Neuronal stem cell (in vitro differentiated cells): Measurements from ENCODE around the gene GRIP1.

Source experiments
- DNase-seq: peaks from one replicate; pipeline ENCODE4 v3.0.0-alpha.2; 2013; ENCODE audit warnings: low spot score
- H2AFZ ChIP-seq: one replicate; pipeline ENCODE4 v1.6.1; 2013; ENCODE audit warnings: mild to moderate bottlenecking, low read length, inconsistent platforms
- H2AK5ac ChIP-seq: 2 replicates; pipeline ENCODE4 v1.6.1; 2013; ENCODE audit warnings: low read depth, mild to moderate bottlenecking, inconsistent platforms, low read length, moderate library complexity, mixed read lengths
- H2BK120ac ChIP-seq: 2 replicates; pipeline ENCODE4 v1.6.1; 2013; ENCODE audit warnings: low read depth, mild to moderate bottlenecking, inconsistent platforms, low read length, moderate library complexity, mixed read lengths
- H2BK12ac ChIP-seq: one replicate; pipeline ENCODE4 v1.6.1; 2013; ENCODE audit warnings: low read length, inconsistent platforms
- H2BK15ac ChIP-seq: 2 replicates; pipeline ENCODE4 v1.6.1; 2013; ENCODE audit warnings: mild to moderate bottlenecking, low read length, inconsistent platforms, mixed read lengths
- H2BK5ac ChIP-seq: one replicate; pipeline ENCODE4 v1.6.1; 2013; ENCODE audit warnings: inconsistent platforms, mild to moderate bottlenecking, low read length, moderate library complexity
- H3K14ac ChIP-seq: one replicate; pipeline ENCODE4 v1.6.1; 2013; ENCODE audit warnings: low read length, inconsistent platforms
- H3K18ac ChIP-seq: 2 replicates; pipeline ENCODE4 v1.6.1; 2013; ENCODE audit warnings: low read length, inconsistent platforms
- H3K23ac ChIP-seq: 2 replicates; pipeline ENCODE4 v1.6.1; 2013; ENCODE audit warnings: low read depth, mild to moderate bottlenecking, mixed read lengths, low read length, inconsistent platforms; ENCODE audit not compliant: poor library complexity
- H3K27ac ChIP-seq: replicated peaks from 3 replicates; pipeline ENCODE4 v1.5.1; 2013; ENCODE audit warnings: low read length, inconsistent platforms
- H3K27me3 ChIP-seq, 3 experiments: 2 replicates each; pipeline ENCODE4 v1.6.1; 2013; ENCODE audit warnings: low read length in 3 of 3, mild to moderate bottlenecking in 2 of 3, inconsistent platforms in 1 of 3, low read depth in 1 of 3, mixed read lengths in 1 of 3, moderate library complexity in 1 of 3; ENCODE audit not compliant: control insufficient read depth in 3 of 3, insufficient read depth in 3 of 3
- H3K36me3 ChIP-seq, 2 donors: replicated peaks in 1 of 2; 2 replicates each; pipeline ENCODE4 v1.6.1; 2013; ENCODE audit warnings: low read length in 2 of 2; ENCODE audit not compliant: control insufficient read depth in 2 of 2, insufficient read depth in 2 of 2
- H3K4ac ChIP-seq: 2 replicates; pipeline ENCODE4 v1.6.1; 2013; ENCODE audit warnings: inconsistent platforms, mild to moderate bottlenecking, low read length, moderate library complexity
- H3K4me1 ChIP-seq, 2 donors: 1 replicate in 1 of 2; 2 replicates in 1 of 2; pipeline ENCODE4 v1.6.1; 2013; ENCODE audit warnings: low read length in 2 of 2, low read depth in 1 of 2; ENCODE audit not compliant: control insufficient read depth in 2 of 2, insufficient read depth in 1 of 2
- H3K4me2 ChIP-seq: one replicate; pipeline ENCODE4 v1.6.1; 2013; ENCODE audit warnings: mild to moderate bottlenecking, low read length, inconsistent platforms; ENCODE audit not compliant: insufficient read depth, poor library complexity, severe bottlenecking
- H3K4me3 ChIP-seq, 2 donors: 2 replicates each; pipeline ENCODE4 v1.5.1; 2013; ENCODE audit warnings: low read length in 2 of 2, mild to moderate bottlenecking in 2 of 2, inconsistent platforms in 1 of 2, moderate library complexity in 1 of 2
- H3K79me1 ChIP-seq: one replicate; pipeline ENCODE4 v1.6.1; 2013; ENCODE audit warnings: low read depth, mild to moderate bottlenecking, inconsistent platforms, low read length, moderate library complexity
- H3K9ac ChIP-seq: one replicate; pipeline ENCODE4 v1.6.1; 2013; ENCODE audit warnings: mild to moderate bottlenecking, low read depth, low read length, inconsistent platforms; ENCODE audit not compliant: poor library complexity
- H3K9me3 ChIP-seq, 2 donors: replicated peaks in 1 of 2; 2 replicates each; pipeline versions ENCODE3 to v1.6.1; 2013; ENCODE audit warnings: low read length in 2 of 2, mild to moderate bottlenecking in 2 of 2, inconsistent platforms in 1 of 2, low read depth in 1 of 2, mixed read lengths in 1 of 2, moderate library complexity in 1 of 2; ENCODE audit not compliant: control insufficient read depth in 2 of 2, insufficient read depth in 1 of 2
- H4K8ac ChIP-seq: one replicate; pipeline ENCODE4 v1.6.1; 2013; ENCODE audit warnings: low read depth, mild to moderate bottlenecking, inconsistent platforms, low read length, moderate library complexity
- H4K91ac ChIP-seq: one replicate; pipeline ENCODE4 v1.6.1; 2013; ENCODE audit warnings: low read length, low read depth, mild to moderate bottlenecking, inconsistent platforms; ENCODE audit not compliant: poor library complexity
- WGBS, 2 donors: extraction: QIAGEN DNeasy Blood & Tissue Kit; methylation state at CpG; one replicate each; pipeline ENCODE4 v1.1.7; 2013; ENCODE audit warnings: missing lambda C conversion rate in 2 of 2, mixed read lengths in 1 of 2; ENCODE audit not compliant: insufficient read length in 2 of 2, insufficient replicate concordance in 1 of 2; ENCODE audit errors: extremely low coverage in 2 of 2; 5-methylcytosine and 5-hydroxymethylcytosine counted together

GRIP1 gene

GRCh38 chr12:66697404-66697803 lies 18.5 kb upstream of the GRIP1 start:
- no peaks in the 10 kb centered on the region for H3K27me3 ChIP-seq
- no peak overlapping the region for H3K18ac ChIP-seq

GRCh38 chr12:66694666-66695613 lies 16.1 kb upstream of the GRIP1 start:
- Histone ChIP-seq H4K8ac (no peak overlapping the region), H2BK12ac (no peak overlapping the region), H3K4me3 (no peak overlapping the region), H3K18ac (no peak overlapping the region), H2BK15ac (no peak overlapping the region), H3K27me3 (no peaks in the 10 kb centered on the region), H4K91ac (no peak overlapping the region), H2AK5ac (no peak overlapping the region), H3K23ac (no peak overlapping the region), H2BK120ac (no peak overlapping the region), H3K4me2 (no peak overlapping the region), H2AFZ (no peak overlapping the region), H3K4me1 (no peaks in the 10 kb centered on the region), H2BK5ac (no peak overlapping the region), H3K9me3 (no peaks in the 10 kb centered on the region), H3K4ac (no peak overlapping the region), H3K36me3 (no peaks in the 10 kb centered on the region), H3K9ac (no peak overlapping the region), H3K27ac (no peak overlapping the region), H3K14ac (no peak overlapping the region), H3K79me1 (no peaks in the 10 kb centered on the region)
- no CpG with 5 or more reads among the region's 5 CpGs for WGBS, 2 donors
- no peak for DNase-seq

More at GRCh38 chr12:66697404-66697803, 18.5 kb upstream of the GRIP1 start:
- Histone ChIP-seq H2BK5ac (no peak overlapping the region), H4K91ac (no peak overlapping the region), H3K36me3 (no peaks in the 10 kb centered on the region), H3K79me1 (no peaks in the 10 kb centered on the region), H3K23ac (no peak overlapping the region), H3K27ac (no peak overlapping the region), H2AFZ (no peak overlapping the region), H3K4me2 (no peak overlapping the region), H2AK5ac (no peak overlapping the region), H2BK120ac (no peak overlapping the region), H3K4me3 (no peak overlapping the region), H3K4me1 (no peaks in the 10 kb centered on the region), H4K8ac (no peak overlapping the region), H2BK15ac (no peak overlapping the region), H2BK12ac (no peak overlapping the region), H3K9me3 (no peaks in the 10 kb centered on the region), H3K9ac (no peak overlapping the region), H3K4ac (no peak overlapping the region), H3K14ac (no peak overlapping the region)
- no CpG with 5 or more reads among the region's 3 CpGs for WGBS, 2 donors
- DNase-seq: no peak

- Histone ChIP-seq H3K9ac (no peak overlapping the region), H3K4me3 (no peak overlapping the region), H3K27ac (no peak overlapping the region), H3K4ac (no peak overlapping the region), H2BK12ac (no peak overlapping the region), H2BK5ac (no peak overlapping the region), H2AFZ (no peak overlapping the region), H3K4me2 (no peak overlapping the region), H3K36me3 (no peaks in the 10 kb centered on the region), H2BK15ac (no peak overlapping the region), H3K14ac (no peak overlapping the region), H2AK5ac (no peak overlapping the region), H3K4me1 (no peaks in the 10 kb centered on the region), H4K91ac (no peak overlapping the region), H3K23ac (no peak overlapping the region), H3K18ac (no peak overlapping the region), H4K8ac (no peak overlapping the region), H3K9me3 (no peaks in the 10 kb centered on the region), H2BK120ac (no peak overlapping the region), H3K27me3 (no peaks in the 10 kb centered on the region), H3K79me1 (no peaks in the 10 kb centered on the region)
- no CpG with 5 or more reads among the region's 1 CpG for WGBS, 2 donors
- peak; percentile 39 for DNase-seq
Measured at GRCh38 chr12:66693901-66694513, 15.1 kb upstream of the GRIP1 start.

- H2BK120ac ChIP-seq: no peak overlapping the region
- no peak overlapping the region for H4K91ac ChIP-seq
- no peaks in the 10 kb centered on the region for H3K79me1 ChIP-seq
- H2AFZ ChIP-seq: no peak overlapping the region
- H3K9ac ChIP-seq: no peak overlapping the region
- no peak overlapping the region for H3K27ac ChIP-seq
- H2AK5ac ChIP-seq: no peak overlapping the region
- H3K4me3 ChIP-seq: no peak overlapping the region
- DNase-seq: no peak
- no peaks in the 10 kb centered on the region for H3K4me1 ChIP-seq
- H4K8ac ChIP-seq: no peak overlapping the region
- no peaks in the 10 kb centered on the region for H3K36me3 ChIP-seq
- no peak overlapping the region for H3K14ac ChIP-seq
- no peak overlapping the region for H3K18ac ChIP-seq
- no peak overlapping the region for H2BK5ac ChIP-seq
- no peaks in the 10 kb centered on the region for H3K27me3 ChIP-seq
- no peak overlapping the region for H3K23ac ChIP-seq
- H2BK15ac ChIP-seq: no peak overlapping the region
- no peak overlapping the region for H2BK12ac ChIP-seq
- no CpG with 5 or more reads among the region's 4 CpGs for WGBS, 2 donors
- no peak overlapping the region for H3K4ac ChIP-seq
- H3K4me2 ChIP-seq: no peak overlapping the region
- no peaks in the 10 kb centered on the region for H3K9me3 ChIP-seq
Measured at GRCh38 chr12:66692986-66693385, 14.1 kb upstream of the GRIP1 start.
